ENCODE results near the gene NTM. TPM values are rescaled to one million over a fixed set of nuclear protein-coding genes. Genes with fewer than 3 reads are reported as not detected.

The NTM gene
- total RNA-seq, 1 donor from 2014 or later: 158 TPM

DNA sequence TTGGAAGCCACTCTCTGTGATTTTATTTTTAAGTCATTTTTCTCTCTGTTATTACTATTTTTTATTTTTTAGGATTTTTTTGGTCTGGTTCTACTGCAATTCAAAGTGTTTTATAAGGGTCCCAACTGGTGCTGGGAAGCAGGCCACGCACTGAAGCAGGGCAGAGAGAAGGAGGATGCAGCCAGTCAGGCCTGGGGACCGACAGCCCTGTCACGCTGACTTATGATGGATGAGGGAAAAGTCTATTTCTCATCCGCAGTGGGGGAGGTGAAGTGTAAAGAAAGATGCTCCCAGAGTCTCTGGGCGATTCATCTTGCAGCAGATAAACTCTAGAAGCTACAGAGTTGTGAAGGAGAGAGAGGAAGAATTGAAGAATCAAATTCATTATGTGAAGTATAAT is 191.6 kb downstream of the NTM start:
- DNase-seq: no peak

- DNase-seq: no peak
Measured at GRCh38 chr11:131568318-131568717, 197.9 kb downstream of the NTM start.

GRCh38 chr11:131571571-131571970 is 201.2 kb downstream of the NTM start:
- no peak for DNase-seq

GRCh38 chr11:131572423-131572822 is 202.0 kb downstream of the NTM start:
- DNase-seq: no peak

DNA sequence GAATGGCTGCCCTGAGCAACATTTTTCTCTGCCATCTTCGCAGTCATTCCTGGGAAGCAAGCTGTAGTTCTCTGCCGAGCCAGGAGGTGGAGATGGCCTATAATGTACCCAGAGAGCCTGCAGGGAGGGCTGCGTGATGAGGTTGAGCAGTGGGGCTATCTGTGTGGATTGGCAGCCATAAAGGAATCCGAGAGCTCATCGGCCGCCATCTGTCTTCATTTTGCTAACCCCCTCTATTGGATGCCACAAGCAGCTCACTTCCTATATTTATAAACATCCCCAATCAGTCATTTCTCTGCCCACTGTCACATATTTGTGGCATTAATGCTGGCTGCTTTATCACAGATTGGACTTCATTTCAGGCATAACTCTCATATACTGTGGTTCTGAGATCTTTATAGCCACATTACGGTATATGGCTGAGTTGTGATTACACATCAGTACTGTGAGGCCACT is 209.5 kb downstream of the NTM start:
- DNase-seq: no peak

GRCh38 chr11:131580476-131580875 is 210.1 kb downstream of the NTM start:
- no peak for DNase-seq

DNA sequence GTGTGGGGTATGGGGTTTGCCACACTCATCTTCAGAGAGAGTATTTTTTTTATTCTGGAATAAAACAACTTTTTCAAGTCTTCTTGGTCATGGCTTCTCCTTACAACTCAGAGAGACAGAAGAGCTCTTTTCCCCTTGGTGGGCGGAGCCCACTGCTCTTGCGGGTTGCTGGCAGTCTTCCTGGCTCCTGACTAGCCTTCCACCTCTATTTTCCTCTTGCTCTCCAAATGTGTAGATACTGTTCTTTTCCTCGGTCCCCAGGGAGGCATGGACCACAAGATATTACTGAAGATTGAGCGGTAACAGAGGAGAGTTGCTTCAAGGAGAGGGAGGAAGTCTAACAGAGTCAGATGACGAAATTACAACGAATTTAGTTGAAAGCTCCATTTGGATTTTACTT is 210.6 kb downstream of the NTM start:
- no peak for DNase-seq

DNA sequence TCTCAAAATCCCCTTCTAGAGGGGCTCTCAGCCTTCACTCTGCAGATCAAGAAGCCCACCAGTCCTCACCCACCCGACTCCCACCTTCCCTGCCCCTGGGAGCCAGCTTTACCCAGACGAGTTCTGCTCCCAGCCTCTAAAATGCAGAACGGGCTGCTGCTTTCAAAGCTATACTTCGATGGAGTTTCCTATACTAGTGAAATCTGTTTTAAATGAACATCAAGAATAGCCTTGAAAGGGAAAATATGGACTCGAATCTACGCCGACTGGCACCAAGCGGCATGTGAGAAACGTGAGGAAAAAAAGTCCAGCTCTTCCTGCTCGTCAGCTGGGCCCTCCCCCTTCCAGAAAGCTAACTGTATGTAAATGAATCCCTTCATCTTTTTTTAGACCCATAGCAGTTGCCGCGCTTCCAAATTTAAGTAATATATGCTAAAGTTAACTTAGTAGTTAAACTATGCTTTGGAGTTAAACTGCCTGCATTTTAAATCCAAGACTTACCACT is 211.7 kb downstream of the NTM start:
- no peak for DNase-seq

- DNase-seq: no peak
Measured at GRCh38 chr11:131583421-131583820, 213.0 kb downstream of the NTM start.

DNA sequence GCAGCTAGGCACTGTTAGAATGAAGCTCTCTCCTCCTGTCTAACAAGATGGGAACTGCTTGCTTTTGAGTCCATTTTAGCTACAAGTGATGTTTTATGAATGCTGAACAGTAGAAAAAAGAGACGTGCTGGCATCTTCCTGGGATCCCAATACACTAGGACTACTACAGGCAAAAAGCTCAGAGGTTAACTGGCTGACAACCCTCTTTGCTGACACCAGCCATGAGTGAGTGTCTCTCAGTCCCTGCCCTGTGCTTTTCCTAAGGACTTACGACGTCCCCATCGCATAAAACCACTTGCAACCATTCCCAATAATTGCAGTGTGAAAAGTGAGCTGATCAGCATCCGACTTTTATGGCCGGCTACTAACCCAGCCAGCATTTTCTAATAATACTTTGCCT is 213.5 kb downstream of the NTM start:
- DNase-seq: no peak

DNA sequence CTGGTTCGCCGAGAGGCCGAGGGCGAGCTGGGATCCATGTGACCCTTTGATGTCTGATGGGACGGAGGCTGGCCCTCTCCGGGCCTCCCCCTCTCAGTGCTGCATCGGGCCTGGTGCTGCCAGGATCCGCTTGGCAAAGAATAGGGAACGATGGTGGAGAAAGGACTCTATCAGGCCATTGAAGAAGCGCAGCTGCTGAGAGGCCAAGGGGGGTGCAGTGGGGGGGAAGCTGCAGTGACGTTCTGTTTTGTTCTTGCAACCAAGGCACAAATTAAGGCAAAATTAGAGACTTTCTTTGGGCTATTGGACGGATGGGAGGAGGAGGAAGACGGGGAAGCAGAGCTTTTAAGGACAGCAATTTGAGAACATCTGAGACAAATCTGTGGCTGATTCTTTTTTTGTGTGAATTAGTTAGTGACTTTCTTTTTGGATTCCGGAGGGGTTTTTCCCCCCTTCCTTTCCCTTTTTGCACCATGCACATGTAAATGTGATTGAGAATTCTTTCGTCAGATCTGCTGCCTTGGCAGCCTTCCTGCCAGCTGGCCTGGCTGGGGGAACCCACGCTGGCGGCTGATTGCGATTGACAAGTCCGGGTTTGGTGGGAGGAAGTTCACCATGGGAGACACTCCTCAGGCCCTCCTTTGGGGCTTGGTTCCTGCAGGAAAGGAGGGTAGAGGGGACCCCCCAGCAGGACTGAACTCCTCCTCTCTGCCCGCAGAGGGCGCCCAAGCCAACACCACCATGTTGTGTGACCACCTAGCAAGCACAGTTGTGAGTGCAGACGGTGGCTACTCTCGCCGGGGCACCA is 214.6 kb downstream of the NTM start:
- peak; percentile 91 for DNase-seq

DNA sequence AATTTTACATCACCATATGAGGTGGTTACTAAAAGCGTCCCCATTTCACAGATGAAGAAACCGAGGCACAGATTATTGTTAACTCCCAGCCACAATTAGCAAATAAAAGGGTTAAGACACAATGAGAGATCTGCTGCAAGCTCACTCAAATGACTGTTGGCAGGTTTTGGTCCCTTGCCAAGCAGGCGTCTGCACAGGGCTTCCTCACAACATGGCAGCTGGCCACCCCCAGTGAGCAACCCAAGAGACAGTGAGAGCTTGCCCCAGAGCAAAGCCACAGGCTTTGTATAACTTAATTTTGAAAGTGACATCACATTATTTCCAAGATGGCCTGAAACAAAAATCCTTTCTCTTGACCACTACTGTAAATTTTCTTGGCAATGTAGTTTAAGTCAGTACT is 217.6 kb downstream of the NTM start:
- no peak for DNase-seq

DNA sequence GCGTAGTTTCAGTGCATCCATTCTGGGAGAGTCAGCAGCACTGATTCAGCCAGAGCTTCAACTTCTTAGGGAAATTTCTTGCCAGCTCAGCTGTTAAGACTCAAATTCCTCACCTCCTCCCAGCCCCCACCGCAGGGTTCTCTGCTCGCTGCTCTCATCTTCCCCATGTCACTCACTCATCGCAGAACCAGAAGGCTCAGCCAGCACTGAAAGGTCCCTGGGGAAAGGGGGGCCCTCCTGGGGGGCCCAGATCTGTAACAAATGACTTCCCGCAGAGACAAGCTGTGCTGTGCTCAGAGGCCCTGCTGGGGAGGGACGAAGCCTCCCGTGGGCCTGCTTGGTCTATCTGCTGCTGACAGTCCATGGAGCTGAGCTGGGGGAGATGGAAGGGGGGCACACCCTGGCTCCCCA is 220.6 kb downstream of the NTM start:
- DNase-seq: no peak

GRCh38 chr11:131592152-131592551 is 221.7 kb downstream of the NTM start:
- no peak for DNase-seq

GRCh38 chr11:131592734-131593133 is 222.3 kb downstream of the NTM start:
- peak; percentile 44 for DNase-seq

DNA sequence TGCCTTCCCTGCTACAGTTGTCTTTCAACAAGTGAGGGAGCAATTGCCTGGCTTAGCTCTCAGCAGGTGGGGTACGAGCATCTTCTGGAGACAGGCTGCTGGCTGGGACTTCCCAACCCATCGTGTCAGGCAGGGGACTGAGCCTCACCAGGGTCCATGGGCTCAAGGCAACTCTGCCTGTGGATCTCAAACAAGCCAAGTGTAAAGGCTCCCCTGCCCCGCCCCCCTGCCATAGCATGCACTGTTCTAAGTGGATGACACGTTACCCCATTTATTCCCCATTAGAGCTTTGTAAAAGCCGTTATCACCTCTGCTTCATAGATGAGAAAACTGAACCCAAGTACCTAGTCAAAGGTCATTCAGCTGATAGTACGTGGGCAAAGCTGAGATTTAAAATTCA is 222.9 kb downstream of the NTM start:
- DNase-seq: no peak

DNA sequence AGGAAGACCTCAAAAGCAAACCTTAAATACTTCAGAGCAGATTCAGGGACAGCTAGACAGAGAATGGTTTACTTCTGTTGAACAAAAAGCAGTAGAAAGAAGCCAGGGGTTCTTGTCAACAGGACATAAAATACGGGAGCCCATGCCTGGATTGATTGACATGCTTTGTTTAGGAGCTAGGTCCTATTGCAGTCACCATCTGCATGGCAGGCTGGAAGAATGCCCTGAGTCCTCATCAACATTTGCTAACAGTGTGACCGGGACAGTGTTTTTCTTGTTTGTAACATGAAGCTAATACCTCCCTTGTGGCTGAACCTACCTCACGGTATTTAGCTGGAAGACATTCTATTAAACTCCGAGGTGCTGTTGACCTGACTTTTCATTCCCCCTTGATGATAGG is 225.4 kb downstream of the NTM start:
- DNase-seq: no peak

GRCh38 chr11:131597890-131598289 is 227.5 kb downstream of the NTM start:
- no peak for DNase-seq

DNA sequence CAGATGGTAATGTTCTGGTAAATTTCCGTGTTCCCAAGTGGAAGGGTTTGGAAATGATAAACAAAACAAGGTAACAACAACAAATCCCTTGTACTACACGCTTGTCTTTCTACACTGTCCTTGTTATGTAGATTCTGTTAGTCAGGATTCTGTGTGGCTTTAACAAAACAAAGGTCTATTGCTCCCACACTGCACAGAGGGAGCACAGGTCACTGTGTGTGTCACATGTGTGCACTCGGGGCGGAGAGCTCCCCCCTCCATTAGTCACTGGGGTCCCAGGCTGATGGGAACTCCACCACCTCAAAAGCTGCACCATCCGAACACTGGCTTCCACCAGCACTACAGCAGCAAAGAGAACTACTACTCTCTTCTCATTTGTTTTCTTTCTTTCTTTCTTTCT is 227.9 kb downstream of the NTM start:
- no peak for DNase-seq

DNA sequence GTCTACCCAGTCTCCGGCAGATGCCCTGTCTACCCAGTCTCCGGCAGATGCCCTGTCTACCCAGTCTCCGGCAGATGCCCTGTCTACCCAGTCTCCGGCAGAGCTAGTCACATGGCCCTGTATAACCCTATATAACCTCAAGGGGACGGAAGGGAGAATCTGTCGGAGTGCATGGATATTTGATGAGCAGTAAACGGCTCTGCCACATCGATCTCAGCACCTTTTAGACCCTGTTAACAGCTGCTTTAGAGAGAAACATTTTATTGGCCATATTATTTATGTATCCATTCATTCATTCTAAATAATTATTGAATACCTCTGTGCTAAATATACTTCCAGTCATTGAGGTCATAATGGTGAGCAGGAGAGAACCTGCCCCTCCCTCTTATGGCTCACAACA is 228.9 kb downstream of the NTM start:
- no peak for DNase-seq

DNA sequence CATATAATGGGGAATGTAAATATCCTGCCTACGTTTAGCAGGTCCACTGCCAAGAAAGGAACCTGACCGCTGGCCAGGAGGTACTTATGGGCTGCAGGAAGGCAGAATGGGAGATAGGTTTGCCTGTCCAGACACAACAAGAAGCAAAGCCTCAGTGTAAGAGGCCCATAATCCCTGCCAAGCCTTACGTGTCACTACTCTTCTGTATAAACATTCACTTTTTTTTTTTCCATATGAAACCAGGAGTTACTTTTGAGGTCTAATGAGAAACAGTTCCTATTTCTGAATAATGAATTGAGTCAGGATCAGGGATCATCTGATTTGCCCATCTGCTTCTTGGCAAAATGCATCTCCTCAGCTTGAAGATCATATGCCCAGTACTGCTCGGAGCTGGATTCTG is 230.2 kb downstream of the NTM start:
- DNase-seq: no peak

DNA sequence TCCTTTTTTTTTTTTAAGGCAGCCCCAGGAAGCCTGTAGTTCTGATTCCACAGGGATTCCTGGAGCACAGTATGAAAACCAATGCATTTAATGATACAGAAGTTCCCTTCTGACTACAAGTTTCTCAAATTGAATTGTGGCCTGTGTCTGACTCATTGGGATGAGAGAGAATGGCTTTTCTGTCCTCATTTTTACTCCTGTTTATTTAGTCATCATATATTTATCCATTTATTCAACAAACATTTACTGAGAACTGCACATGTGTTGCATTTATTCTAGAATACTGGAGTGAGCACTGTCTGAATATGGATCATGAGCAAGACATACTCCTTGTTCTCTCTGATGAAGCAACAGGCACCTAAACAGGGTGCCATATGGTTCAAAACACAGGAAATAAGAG is 231.2 kb downstream of the NTM start:
- DNase-seq: no peak

DNA sequence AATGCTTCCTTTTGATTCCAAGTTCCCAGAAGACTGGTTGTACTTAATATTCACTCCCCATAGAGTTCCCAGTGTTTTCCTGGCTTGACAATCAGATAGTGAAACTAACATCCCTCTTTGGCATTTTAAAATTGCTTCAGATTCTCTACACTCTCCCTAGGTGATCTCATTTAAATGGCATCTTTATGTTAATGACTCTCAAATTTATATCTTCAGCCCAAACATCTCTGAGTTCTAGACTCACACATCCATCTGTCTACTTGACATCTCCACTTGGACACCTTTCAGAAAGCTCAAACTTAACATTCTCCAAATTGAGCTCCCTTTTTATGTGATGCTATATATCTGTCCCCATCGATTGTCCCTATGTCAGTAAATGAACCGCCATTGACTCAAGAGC is 232.0 kb downstream of the NTM start:
- no peak for DNase-seq

GRCh38 chr11:131606811-131607335 is 236.5 kb downstream of the NTM start:
- no peak for DNase-seq

Data from occipital lobe (tissue), 2 donors.